ENCODE data around the gene TMEM184A. TPM values are rescaled to one million over a fixed set of nuclear protein-coding genes. Genes with fewer than 3 reads are reported as not detected.

TMEM184A gene
- total and polyA plus RNA-seq, 2 donors (not counting 1 experiment from before 2014, with no cell fraction given): not detected

GRCh38 chr7:1586126-1586826 lies 30.3 kb upstream of the TMEM184A start:
- Histone ChIP-seq H3K4me1 (ENCODE audit: control insufficient read depth in 2 of 2, insufficient read depth in 2 of 2, low read length in 2 of 2) (peaks cover 11 to 12% of the 10 kb centered on the region in 2 donors), H3K36me3 (replicated peaks in 1 of 2; ENCODE audit: control extremely low read depth in 1 of 2, control insufficient read depth in 1 of 2, extremely low read depth in 1 of 2, insufficient read depth in 2 of 2, low read length in 1 of 2) (no peaks in the 10 kb centered on the region), H2AFZ (ENCODE audit: insufficient read depth, low read depth, low read length, poor library complexity, severe bottlenecking) (no peak overlapping the region), H3K4me3 (ENCODE audit: control extremely low read depth in 1 of 5, extremely low read depth in 1 of 5, insufficient read depth in 1 of 5, low read depth in 2 of 5, low read length in 4 of 5) (no peak overlapping the region), H3K27me3 (replicated peaks in 1 of 4; ENCODE audit: control extremely low read depth in 1 of 4, control insufficient read depth in 3 of 4, insufficient read depth in 4 of 4, low read length in 3 of 4) (peaks cover 0 to 17% (median 11%) of the 10 kb centered on the region in 4 experiments), H4K20me1 (ENCODE audit: control insufficient read depth, insufficient read depth, low read length, poor library complexity, severe bottlenecking) (no peaks in the 10 kb centered on the region), H3K79me2 (ENCODE audit: control insufficient read depth, insufficient read depth, low read length) (no peaks in the 10 kb centered on the region), H3K27ac (ENCODE audit: low read length in 2 of 2) (no peak overlapping the region), H3K9ac (ENCODE audit: low read length) (no peak overlapping the region), H3K9me3 (ENCODE audit: control extremely low read depth in 1 of 3, control insufficient read depth in 2 of 3, insufficient read depth in 1 of 3, low read length in 2 of 3) (peaks cover 0 to 11% (median 0%) of the 10 kb centered on the region in 3 donors), H3K4me2 (replicated peaks; ENCODE audit: low read depth, low read length, poor library complexity, severe bottlenecking) (no peak overlapping the region)
- Mint-ChIP-seq H3K4me3 (no peak overlapping the region), H3K4me1 (peaks cover 8% of the 10 kb centered on the region), H3K9me3 (ENCODE audit: insufficient read depth) (peaks cover 2% of the 10 kb centered on the region), H3K27me3 (peaks cover 14% of the 10 kb centered on the region), H3K27ac (no peak overlapping the region)
- ChIA-PET POLR2A (no interaction called here), CTCF (no interaction called here)
- ATAC-seq (ENCODE audit: low read depth): no peak
- TF ChIP-seq CTCF (IDR thresholded peaks at IDR 0.05) (no peak), EZH2 (IDR thresholded peaks at IDR 0.05; ENCODE audit: borderline replicate concordance, insufficient read depth, low read depth, low read length, poor library complexity, severe bottlenecking) (no peak)
- no peak for DNase-seq
- WGBS (ENCODE audit: insufficient coverage): 93% methylated on average over 34 of the region's 34 CpGs
- intact Hi-C loops (cut with micrococcal nuclease): no loop called here

- no peak overlapping the region for H3K9ac ChIP-seq (ENCODE audit: low read length)
- ATAC-seq (ENCODE audit: low read depth): no peak
- H3K9me3 ChIP-seq (ENCODE audit: control extremely low read depth in 1 of 3, control insufficient read depth in 2 of 3, insufficient read depth in 1 of 3, low read length in 2 of 3): peaks cover 0 to 8% (median 0%) of the 10 kb centered on the region in 3 donors
- H2AFZ ChIP-seq (ENCODE audit: insufficient read depth, low read depth, low read length, poor library complexity, severe bottlenecking): no peak overlapping the region
- no peak overlapping the region for H3K4me2 ChIP-seq (replicated peaks; ENCODE audit: low read depth, low read length, poor library complexity, severe bottlenecking)
- no peak overlapping the region for H3K27ac ChIP-seq (ENCODE audit: low read length in 2 of 2)
- no peaks in the 10 kb centered on the region for H4K20me1 ChIP-seq (ENCODE audit: control insufficient read depth, insufficient read depth, low read length, poor library complexity, severe bottlenecking)
- H3K9me3 Mint-ChIP-seq (ENCODE audit: insufficient read depth): peaks cover 2% of the 10 kb centered on the region
- peaks cover 5% of the 10 kb centered on the region for H3K27me3 Mint-ChIP-seq
- POLR2A ChIA-PET: no interaction called here
- no peaks in the 10 kb centered on the region for H3K4me1 Mint-ChIP-seq
- TF ChIP-seq CTCF (IDR thresholded peaks at IDR 0.05): no peak
- no peak for TF ChIP-seq EZH2 (IDR thresholded peaks at IDR 0.05; ENCODE audit: borderline replicate concordance, insufficient read depth, low read depth, low read length, poor library complexity, severe bottlenecking)
- H3K27me3 ChIP-seq (replicated peaks in 1 of 4; ENCODE audit: control extremely low read depth in 1 of 4, control insufficient read depth in 3 of 4, insufficient read depth in 4 of 4, low read length in 3 of 4): peaks cover 0 to 8% (median 5%) of the 10 kb centered on the region in 4 experiments
- intact Hi-C loops (cut with micrococcal nuclease): no loop called here
- no peaks in the 10 kb centered on the region for H3K36me3 ChIP-seq (replicated peaks in 1 of 2; ENCODE audit: control extremely low read depth in 1 of 2, control insufficient read depth in 1 of 2, extremely low read depth in 1 of 2, insufficient read depth in 2 of 2, low read length in 1 of 2)
- H3K27ac Mint-ChIP-seq: no peak overlapping the region
- H3K4me3 ChIP-seq (ENCODE audit: control extremely low read depth in 1 of 5, extremely low read depth in 1 of 5, insufficient read depth in 1 of 5, low read depth in 2 of 5, low read length in 4 of 5): no peak overlapping the region
- peaks cover 2 to 3% of the 10 kb centered on the region in 2 donors for H3K4me1 ChIP-seq (ENCODE audit: control insufficient read depth in 2 of 2, insufficient read depth in 2 of 2, low read length in 2 of 2)
- no peak for DNase-seq
- H3K4me3 Mint-ChIP-seq: no peak overlapping the region
- 93% methylated on average over 37 of the region's 37 CpGs for WGBS (ENCODE audit: insufficient coverage)
- H3K79me2 ChIP-seq (ENCODE audit: control insufficient read depth, insufficient read depth, low read length): no peaks in the 10 kb centered on the region
- CTCF ChIA-PET: no interaction called here
Measured at GRCh38 chr7:1585142-1585981, 29.4 kb upstream of the TMEM184A start.

Data from B cell (primary cell).